Stimulated activated naive CD8-positive, alpha-beta T cell treated with anti-CD3 and anti-CD28 coated beads, Interleukin-15, amount 100 ng/mL, for 72 hours (primary cell): ENCODE results near the gene C9orf78.
"Not testable (repeated sequence)": the region's sequence is repeated elsewhere in the genome, so short reads cannot be mapped to it uniquely, and the experiment has no call there.

ENCODE experiments used
- ATAC-seq: fragments of 150-1000 bp; cut with Tn5 transposase; 2 replicates; pipeline ENCODE4 v1.10.0; 2021; ENCODE audit warnings: mild to moderate bottlenecking, moderate library complexity
- DNase-seq, 2 donors: peaks; one replicate each; pipeline ENCODE4 v3.0.0; 2021 to 2022
- H3K27ac Mint-ChIP-seq, 2 donors: one replicate each; pipeline ENCODE4 v1.8.0; 2022; ENCODE audit warnings: mild to moderate bottlenecking in 2 of 2, mixed read lengths in 2 of 2, moderate library complexity in 2 of 2
- H3K27me3 Mint-ChIP-seq: one replicate; pipeline ENCODE4 v1.8.0; 2022; ENCODE audit warnings: mixed read lengths
- H3K4me1 Mint-ChIP-seq: one replicate; pipeline ENCODE4 v1.8.0; 2022; ENCODE audit warnings: mild to moderate bottlenecking, mixed read lengths
- H3K4me3 Mint-ChIP-seq, 2 donors: one replicate each; pipeline ENCODE4 v1.8.0; 2022; ENCODE audit warnings: mild to moderate bottlenecking in 2 of 2, mixed read lengths in 2 of 2, moderate library complexity in 1 of 2
- H3K9me3 Mint-ChIP-seq, 2 donors: one replicate each; pipeline ENCODE4 v1.8.0; 2022; ENCODE audit warnings: mixed read lengths in 2 of 2

Gene C9orf78

GRCh38 chr9:129813661-129814060 lies 21.4 kb downstream of the C9orf78 start:
- ATAC-seq (no peak), DNase-seq (no peak)

GRCh38 chr9:129812385-129812784 lies 22.7 kb downstream of the C9orf78 start:
- no peak overlapping the region for H3K4me3 Mint-ChIP-seq
- no peak overlapping the region for H3K27ac Mint-ChIP-seq
- H3K9me3 Mint-ChIP-seq, result no peaks in the 10 kb centered on the region
- ATAC-seq, result no peak
- DNase-seq, result no peak
- H3K27me3 Mint-ChIP-seq, result no peaks in the 10 kb centered on the region
- peaks cover 24% of the 10 kb centered on the region for H3K4me1 Mint-ChIP-seq

More at GRCh38 chr9:129813661-129814060, 21.4 kb downstream of the C9orf78 start:
- H3K9me3 Mint-ChIP-seq, result no peaks in the 10 kb centered on the region
- no peak overlapping the region for H3K4me3 Mint-ChIP-seq
- no peaks in the 10 kb centered on the region for H3K27me3 Mint-ChIP-seq
- peaks cover 28% of the 10 kb centered on the region for H3K4me1 Mint-ChIP-seq
- H3K27ac Mint-ChIP-seq, result no peak overlapping the region

GRCh38 chr9:129811967-129812363 lies 23.1 kb downstream of the C9orf78 start:
- DNase-seq (no peak), ATAC-seq (no peak)
- Mint-ChIP-seq H3K9me3 (no peaks in the 10 kb centered on the region), H3K27me3 (no peaks in the 10 kb centered on the region), H3K27ac (no peak overlapping the region), H3K4me1 (peaks cover 27% of the 10 kb centered on the region), H3K4me3 (no peak overlapping the region)

- Mint-ChIP-seq H3K27ac (peak overlapping the region in 1 of 2 donors; percentile 27), H3K9me3 (no peaks in the 10 kb centered on the region), H3K27me3 (no peaks in the 10 kb centered on the region), H3K4me1 (peaks cover 38% of the 10 kb centered on the region), H3K4me3 (no peak overlapping the region)
- DNase-seq (no peak), ATAC-seq (no peak)
Observed at GRCh38 chr9:129810788-129811187, 24.3 kb downstream of the C9orf78 start.

- Mint-ChIP-seq H3K4me3 (no peak overlapping the region), H3K4me1 (peaks cover 42% of the 10 kb centered on the region), H3K27ac (no peak overlapping the region), H3K27me3 (no peaks in the 10 kb centered on the region), H3K9me3 (no peaks in the 10 kb centered on the region)
- DNase-seq (no peak), ATAC-seq (no peak)
Observed at GRCh38 chr9:129810116-129810515, 25.0 kb downstream of the C9orf78 start.

GRCh38 chr9:129809346-129809745 lies 25.7 kb downstream of the C9orf78 start:
- DNase-seq (no peak), ATAC-seq (no peak)
- no peak overlapping the region for H3K4me3 Mint-ChIP-seq
- H3K9me3 Mint-ChIP-seq, result no peaks in the 10 kb centered on the region
- H3K27me3 Mint-ChIP-seq, result no peaks in the 10 kb centered on the region
- peak overlapping the region; percentile 40 to 94 for H3K27ac Mint-ChIP-seq
- peaks cover 49% of the 10 kb centered on the region for H3K4me1 Mint-ChIP-seq

- H3K9me3 Mint-ChIP-seq, result no peaks in the 10 kb centered on the region
- DNase-seq (no peak), ATAC-seq (no peak)
- H3K27ac Mint-ChIP-seq, result peak overlapping the region in 1 of 2 donors; percentile 72
- H3K27me3 Mint-ChIP-seq, result no peaks in the 10 kb centered on the region
- peaks cover 48% of the 10 kb centered on the region for H3K4me1 Mint-ChIP-seq
- no peak overlapping the region for H3K4me3 Mint-ChIP-seq
Observed at GRCh38 chr9:129806061-129806460, 29.0 kb downstream of the C9orf78 start.

GRCh38 chr9:129803676-129804060 lies 31.4 kb downstream of the C9orf78 start:
- peaks cover 31% of the 10 kb centered on the region for H3K4me1 Mint-ChIP-seq
- DNase-seq, result no peak
- peak; percentile 24 for ATAC-seq
- no peaks in the 10 kb centered on the region for H3K27me3 Mint-ChIP-seq
- no peaks in the 10 kb centered on the region for H3K9me3 Mint-ChIP-seq
- peak overlapping the region; percentile 91 to 92 for H3K4me3 Mint-ChIP-seq
- H3K27ac Mint-ChIP-seq, result peak overlapping the region in 1 of 2 donors; percentile 76

GRCh38 chr9:129802833-129803675 lies 32.0 kb downstream of the C9orf78 start, which contains the start of gene TOR1B:
Gene TOR1B (plus strand): TSS chr9:129803184. CDS start chr9:129803213, 29 bp downstream.
- H3K9me3 Mint-ChIP-seq, result no peaks in the 10 kb centered on the region
- DNase-seq, result peak; percentile 94
- H3K4me1 Mint-ChIP-seq, result peaks cover 31% of the 10 kb centered on the region
- ATAC-seq, result peak; percentile 94
- H3K27me3 Mint-ChIP-seq, result no peaks in the 10 kb centered on the region
- peak within 1 kb of the TSS; percentile 96 for H3K27ac Mint-ChIP-seq
- H3K4me3 Mint-ChIP-seq, result peak within 1 kb of the TSS; percentile 91 to 92

GRCh38 chr9:129801504-129801903 lies 33.6 kb downstream of the C9orf78 start:
- no peak for DNase-seq
- peak overlapping the region; percentile 6 to 34 for H3K4me3 Mint-ChIP-seq
- H3K27me3 Mint-ChIP-seq, result no peaks in the 10 kb centered on the region
- H3K9me3 Mint-ChIP-seq, result no peaks in the 10 kb centered on the region
- ATAC-seq, result no peak
- peak overlapping the region; percentile 73 to 74 for H3K27ac Mint-ChIP-seq
- peaks cover 25% of the 10 kb centered on the region for H3K4me1 Mint-ChIP-seq

- ATAC-seq (no peak), DNase-seq (no peak)
- Mint-ChIP-seq H3K27ac (no peak overlapping the region), H3K4me1 (peaks cover 2% of the 10 kb centered on the region), H3K9me3 (no peaks in the 10 kb centered on the region), H3K27me3 (no peaks in the 10 kb centered on the region), H3K4me3 (no peak overlapping the region)
Observed at GRCh38 chr9:129798973-129799372, 36.1 kb downstream of the C9orf78 start.

GRCh38 chr9:129796029-129796428 lies 39.0 kb downstream of the C9orf78 start:
- not testable (repeated sequence) for H3K4me3 Mint-ChIP-seq, H3K4me1 Mint-ChIP-seq, H3K9me3 Mint-ChIP-seq, H3K27me3 Mint-ChIP-seq, ATAC-seq, H3K27ac Mint-ChIP-seq, DNase-seq

- no peak for ATAC-seq
- DNase-seq, result no peak
- Mint-ChIP-seq H3K27me3 (no peaks in the 10 kb centered on the region), H3K27ac (no peak overlapping the region), H3K4me1 (peaks cover 6% of the 10 kb centered on the region), H3K4me3 (no peak overlapping the region), H3K9me3 (no peaks in the 10 kb centered on the region)
Observed at GRCh38 chr9:129794549-129794948, 40.5 kb downstream of the C9orf78 start.

- H3K27me3 Mint-ChIP-seq, result peaks cover 27% of the 10 kb centered on the region
- H3K27ac Mint-ChIP-seq, result no peak overlapping the region
- no peaks in the 10 kb centered on the region for H3K9me3 Mint-ChIP-seq
- no peak overlapping the region for H3K4me3 Mint-ChIP-seq
- H3K4me1 Mint-ChIP-seq, result peaks cover 12% of the 10 kb centered on the region
- ATAC-seq (no peak), DNase-seq (no peak)
Observed at GRCh38 chr9:129786481-129786880, 48.6 kb downstream of the C9orf78 start.

GRCh38 chr9:129785866-129786265 lies 49.2 kb downstream of the C9orf78 start:
- H3K4me1 Mint-ChIP-seq, result peaks cover 16% of the 10 kb centered on the region
- no peak overlapping the region for H3K27ac Mint-ChIP-seq
- H3K9me3 Mint-ChIP-seq, result no peaks in the 10 kb centered on the region
- no peak for ATAC-seq
- no peak overlapping the region for H3K4me3 Mint-ChIP-seq
- DNase-seq, result no peak
- peaks cover 27% of the 10 kb centered on the region for H3K27me3 Mint-ChIP-seq

GRCh38 chr9:129784970-129785369 lies 50.1 kb downstream of the C9orf78 start:
- Mint-ChIP-seq H3K27me3 (peaks cover 29% of the 10 kb centered on the region), H3K27ac (peak overlapping the region in 1 of 2 donors; percentile 68), H3K4me1 (peaks cover 14% of the 10 kb centered on the region)
- H3K4me3 Mint-ChIP-seq, DNase-seq, H3K9me3 Mint-ChIP-seq, ATAC-seq: not testable (repeated sequence)
